HEK293 (cell line): ENCODE data around the gene C22orf15.

Source experiments
- ATF2 ChIP-seq: fragments of 450-650 bp; formaldehyde crosslinking; IDR thresholded peaks from 2 replicates; pipeline ENCODE4 v1.5.1; 2016; ENCODE audit warnings: missing biosample characterization, missing genetic modification characterization, low read depth
- CTCF ChIP-seq: fragments of 450-650 bp; formaldehyde crosslinking; IDR thresholded peaks from 2 replicates; pipeline ENCODE4 v1.5.1; 2016; ENCODE audit warnings: missing biosample characterization, missing genetic modification characterization
- INSM2 ChIP-seq: fragments of 450-650 bp; formaldehyde crosslinking; IDR thresholded peaks from 2 replicates; pipeline ENCODE4 v1.5.1; 2016; ENCODE audit warnings: missing biosample characterization, missing genetic modification characterization
- PBX3 ChIP-seq: sonication (generic); formaldehyde crosslinking; IDR thresholded peaks from 2 replicates; pipeline ENCODE4 v1.8.1; 2022; ENCODE audit warnings: mild to moderate bottlenecking, moderate library complexity, missing genetic modification reagents
- PRDM10 ChIP-seq: fragments of 450-650 bp; formaldehyde crosslinking; IDR thresholded peaks from 2 replicates; pipeline ENCODE4 v1.5.1; 2016; ENCODE audit warnings: missing biosample characterization, missing genetic modification characterization
- REST ChIP-seq: fragments of 450-650 bp; formaldehyde crosslinking; IDR thresholded peaks from 2 replicates; pipeline ENCODE4 v1.5.1; 2016; ENCODE audit warnings: missing biosample characterization, missing genetic modification characterization
- YY1 ChIP-seq: fragments of 450-650 bp; formaldehyde crosslinking; IDR thresholded peaks from 2 replicates; pipeline ENCODE4 v1.5.1; 2018; ENCODE audit warnings: missing biosample characterization, missing genetic modification characterization
- ZNF239 ChIP-seq: fragments of 450-650 bp; formaldehyde crosslinking; IDR thresholded peaks from 2 replicates; pipeline ENCODE4 v1.5.1; 2016; ENCODE audit warnings: missing biosample characterization, missing genetic modification characterization
- ZNF274 ChIP-seq, 2 experiments: fragments of 200-500 bp in 1 of 2; fragments of 450-650 bp in 1 of 2; sonication (Bioruptor generic) in 1 of 2; formaldehyde crosslinking in 1 of 2; IDR thresholded peaks; 2 replicates each; pipeline versions ENCODE4 v1.5.1 to v1.6.1; 2014 to 2016; ENCODE audit warnings: borderline replicate concordance in 1 of 2, inconsistent platforms in 1 of 2, low read length in 1 of 2, missing biosample characterization in 1 of 2, missing genetic modification characterization in 1 of 2
- ZNF292 ChIP-seq: fragments of 450-650 bp; formaldehyde crosslinking; IDR thresholded peaks from 2 replicates; pipeline ENCODE4 v1.5.1; 2016; ENCODE audit warnings: low read depth, missing biosample characterization, missing genetic modification characterization, borderline replicate concordance
- ZNF335 ChIP-seq: fragments of 450-650 bp; formaldehyde crosslinking; conservative IDR thresholded peaks from 2 replicates; pipeline ENCODE4 v1.5.1; 2016; ENCODE audit warnings: missing biosample characterization, missing genetic modification characterization
- ZNF449 ChIP-seq: fragments of 450-650 bp; formaldehyde crosslinking; IDR thresholded peaks from 2 replicates; pipeline ENCODE4 v1.5.1; 2017; ENCODE audit warnings: missing biosample characterization, mild to moderate bottlenecking, missing genetic modification characterization, moderate library complexity
- ZNF555 ChIP-seq: fragments of 450-650 bp; formaldehyde crosslinking; conservative IDR thresholded peaks from 2 replicates; pipeline ENCODE4 v1.5.1; 2017; ENCODE audit warnings: missing biosample characterization, mild to moderate bottlenecking, missing genetic modification characterization, inconsistent platforms
- ZSCAN30 ChIP-seq: fragments of 450-650 bp; IDR thresholded peaks from 2 replicates; pipeline ENCODE4 v1.5.1; 2018; ENCODE audit warnings: missing biosample characterization, mild to moderate bottlenecking, missing genetic modification characterization, moderate library complexity

GRCh38 chr22:23804781-23805291 is 42.0 kb downstream of the C22orf15 start:
- no peak for TF ChIP-seq ZNF292 (tag by site-specific recombination)
- TF ChIP-seq CTCF (tag by site-specific recombination) = no peak
- no peak for TF ChIP-seq REST (tag by site-specific recombination)
- TF ChIP-seq ZNF449 = no peak
- no peak for TF ChIP-seq ZNF555 (tag by site-specific recombination)
- no peak for TF ChIP-seq ZNF335 (tag by site-specific recombination)
- TF ChIP-seq ZSCAN30 (tag by site-specific recombination) = no peak
- no peak for TF ChIP-seq PBX3 (CRISPR knock-in tag)
- no peak for TF ChIP-seq YY1
- no peak for TF ChIP-seq ZNF274 (IDR thresholded peaks at IDR 0.05; ENCODE audit: low read length)
- no peak for TF ChIP-seq ZNF274 (tag by site-specific recombination; IDR thresholded peaks at IDR 0.05; ENCODE audit: borderline replicate concordance)
- TF ChIP-seq PRDM10 (tag by site-specific recombination) = no peak
- no peak for TF ChIP-seq ATF2 (tag by site-specific recombination)
- TF ChIP-seq INSM2 (tag by site-specific recombination) = no peak
- TF ChIP-seq ZNF239 (tag by site-specific recombination) = no peak
